Right atrium auricular region (tissue), 2 donors: ENCODE measurements around the gene DOC2B. TPM values are rescaled to one million over a fixed set of nuclear protein-coding genes. Genes with fewer than 3 reads are reported as not detected.

Source experiments
- DNase-seq: peaks from one replicate; pipeline ENCODE4 v3.0.0-alpha.2; 2019; ENCODE audit warnings: low spot score
- H3K27ac ChIP-seq, 2 donors: fragments of 200-600 bp; sonication (generic); 1 replicate in 1 of 2; 2 replicates in 1 of 2; pipeline ENCODE4 v1.5.1; 2016 to 2019
- H3K27me3 ChIP-seq, 2 donors: fragments of 200-600 bp; sonication (generic); one replicate each; pipeline versions ENCODE4 v1.5.1 to v1.6.0; 2017 to 2019
- H3K36me3 ChIP-seq: fragments of 200-600 bp; sonication (generic); one replicate; pipeline ENCODE4 v1.5.1; 2016
- H3K4me1 ChIP-seq, 2 donors: fragments of 200-600 bp; sonication (generic); one replicate each; pipeline versions ENCODE4 v1.5.1 to v1.6.0; 2017 to 2019
- H3K4me3 ChIP-seq, 2 donors: fragments of 200-600 bp; sonication (generic); 1 replicate in 1 of 2; 2 replicates in 1 of 2; pipeline ENCODE4 v1.5.1; 2017 to 2019; ENCODE audit warnings: mild to moderate bottlenecking in 1 of 2, moderate library complexity in 1 of 2
- H3K9me3 ChIP-seq, 2 donors: fragments of 200-600 bp; sonication (generic); one replicate each; pipeline ENCODE4 v1.5.1; 2019
- CTCF ChIP-seq, 2 donors: fragments of 200-600 bp; sonication (generic); IDR thresholded peaks; one replicate each; pipeline ENCODE4 v1.5.1; 2019; ENCODE audit warnings: antibody characterized with exemption in 2 of 2
- total RNA-seq, 2 donors: library from RNA; depleted of rRNA; stranded (reverse); fragments of >200 nt; gene quantifications; one replicate each; pipeline ENCODE4 v1.1.0, GENCODE V29; 2016

The DOC2B gene
- 1 to 10 TPM; 2.4 to 2.6 TPM for total RNA-seq

GRCh38 chr17:181245-182049, at the start of gene DOC2B:
Gene DOC2B, minus strand, starts transcription at chr17:181650. Its CDS starts 171 bp downstream, at chr17:181479.
- Histone ChIP-seq H3K4me3 (peak within 1 kb of the TSS; percentile 37 to 58), H3K9me3 (no peaks in the 10 kb centered on the region), H3K27ac (peak within 1 kb of the TSS; percentile 51 to 75), H3K27me3 (no peaks in the 10 kb centered on the region), H3K36me3 (no peaks in the 10 kb centered on the region), H3K4me1 (peaks cover 0 to 35% of the 10 kb centered on the region in 2 donors)
- TF ChIP-seq CTCF (IDR thresholded peaks at IDR 0.05), result peak in 1 of 2 donors; percentile 43
- no peak for DNase-seq

- Histone ChIP-seq H3K27ac (no peak overlapping the region), H3K9me3 (no peaks in the 10 kb centered on the region), H3K4me1 (peaks cover 0 to 28% of the 10 kb centered on the region in 2 donors), H3K36me3 (no peaks in the 10 kb centered on the region), H3K4me3 (no peak overlapping the region), H3K27me3 (no peaks in the 10 kb centered on the region)
- no peak for TF ChIP-seq CTCF (IDR thresholded peaks at IDR 0.05)
- no peak for DNase-seq
Observed at GRCh38 chr17:230395-230770, 48.9 kb upstream of the DOC2B start.

- H3K27ac ChIP-seq, result peak overlapping the region in 1 of 2 donors; percentile 11
- no peaks in the 10 kb centered on the region for H3K9me3 ChIP-seq
- H3K4me1 ChIP-seq, result peaks cover 0 to 27% of the 10 kb centered on the region in 2 donors
- H3K36me3 ChIP-seq, result no peaks in the 10 kb centered on the region
- no peaks in the 10 kb centered on the region for H3K27me3 ChIP-seq
- no peak for DNase-seq
- H3K4me3 ChIP-seq, result no peak overlapping the region
- TF ChIP-seq CTCF (IDR thresholded peaks at IDR 0.05), result no peak
Observed at GRCh38 chr17:229709-230394, 48.4 kb upstream of the DOC2B start.

- no peaks in the 10 kb centered on the region for H3K27me3 ChIP-seq
- H3K4me3 ChIP-seq, result no peak overlapping the region
- no peak for DNase-seq
- no peaks in the 10 kb centered on the region for H3K9me3 ChIP-seq
- H3K36me3 ChIP-seq, result no peaks in the 10 kb centered on the region
- peak overlapping the region in 1 of 2 donors; percentile 11 for H3K27ac ChIP-seq
- peaks cover 0 to 22% of the 10 kb centered on the region in 2 donors for H3K4me1 ChIP-seq
- TF ChIP-seq CTCF (IDR thresholded peaks at IDR 0.05), result no peak
Observed at GRCh38 chr17:228951-229708, 47.7 kb upstream of the DOC2B start.

GRCh38 chr17:227946-228615, 46.6 kb upstream of the DOC2B start:
- peaks cover 0 to 18% of the 10 kb centered on the region in 2 donors for H3K4me1 ChIP-seq
- H3K4me3 ChIP-seq, result no peak overlapping the region
- TF ChIP-seq CTCF (IDR thresholded peaks at IDR 0.05), result no peak
- H3K36me3 ChIP-seq, result no peaks in the 10 kb centered on the region
- no peaks in the 10 kb centered on the region for H3K9me3 ChIP-seq
- H3K27me3 ChIP-seq, result no peaks in the 10 kb centered on the region
- no peak overlapping the region for H3K27ac ChIP-seq
- no peak for DNase-seq
